ENCODE results near the gene SMPD3. TPM values are rescaled to one million over a fixed set of nuclear protein-coding genes. Genes with fewer than 3 reads are reported as not detected.

The SMPD3 gene
- total RNA-seq, 1 donor from 2014 or later, result not detected

- peak; percentile 43 for DNase-seq (ENCODE audit: low spot score)
Observed at GRCh38 chr16:68473358-68474070, 25.2 kb upstream of the SMPD3 start.

GRCh38 chr16:68472581-68472980, 24.3 kb upstream of the SMPD3 start:
- DNase-seq (ENCODE audit: low spot score), result peak; percentile 68
- intact Hi-C loops (cut with DNase I), result no loop called here

More at GRCh38 chr16:68473358-68474070, 25.2 kb upstream of the SMPD3 start:
- intact Hi-C loops (cut with DNase I), result no loop called here

DNA sequence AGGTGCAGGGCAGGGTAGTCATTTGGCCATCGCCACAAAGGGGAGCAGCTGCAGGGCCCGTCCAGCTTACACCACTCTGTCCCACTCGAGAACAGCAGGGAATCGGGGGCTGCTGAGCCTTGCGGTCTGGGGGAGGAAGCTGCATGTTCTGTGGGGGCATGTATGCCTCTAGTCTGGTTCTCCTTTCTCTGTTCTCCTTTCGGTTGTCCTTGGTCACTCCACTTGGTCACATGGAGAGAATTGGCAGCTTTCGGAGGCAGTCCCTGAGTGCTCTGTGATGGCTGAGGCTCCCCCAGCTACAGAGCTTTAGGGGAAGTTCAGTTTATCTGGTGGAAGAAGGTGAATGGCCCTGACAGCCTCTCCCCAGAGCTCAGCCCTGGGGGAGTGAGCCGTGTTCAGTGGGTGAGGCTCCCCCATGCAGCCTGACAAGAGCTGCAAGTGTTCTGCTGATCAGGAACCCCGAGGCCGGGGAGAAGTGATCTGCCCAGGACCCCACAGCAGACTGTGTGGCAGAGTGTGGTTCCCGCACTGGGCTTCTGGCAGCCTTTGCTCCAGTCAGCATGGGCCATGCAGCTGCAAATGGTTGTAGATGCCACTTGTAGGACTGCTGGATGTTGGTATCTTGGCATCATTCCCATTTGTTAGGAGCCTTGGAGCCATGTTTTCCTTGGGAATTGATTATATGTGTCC, 22.3 kb upstream of the SMPD3 start:
- intact Hi-C loops (cut with DNase I), result no loop called here
- DNase-seq (ENCODE audit: low spot score), result peak; percentile 78

- intact Hi-C loops (cut with DNase I), result no loop called here
- DNase-seq (ENCODE audit: low spot score), result no peak
Observed at GRCh38 chr16:68469796-68470460, 21.6 kb upstream of the SMPD3 start.

- intact Hi-C loops (cut with DNase I), result no loop called here
- DNase-seq (ENCODE audit: low spot score), result no peak
Observed at GRCh38 chr16:68468842-68469241, 20.5 kb upstream of the SMPD3 start.

GRCh38 chr16:68466174-68466573, 17.9 kb upstream of the SMPD3 start:
- intact Hi-C loops (cut with DNase I), result no loop called here

GRCh38 chr16:68463904-68464303, 15.6 kb upstream of the SMPD3 start:
- no peak for DNase-seq (ENCODE audit: low spot score)
- intact Hi-C loops (cut with DNase I), result no loop called here

More at GRCh38 chr16:68466174-68466573, 17.9 kb upstream of the SMPD3 start:
- DNase-seq (ENCODE audit: low spot score), result no peak

- intact Hi-C loops (cut with DNase I), result no loop called here
- DNase-seq (ENCODE audit: low spot score), result no peak
Observed at GRCh38 chr16:68460067-68460466, 11.8 kb upstream of the SMPD3 start.

DNA sequence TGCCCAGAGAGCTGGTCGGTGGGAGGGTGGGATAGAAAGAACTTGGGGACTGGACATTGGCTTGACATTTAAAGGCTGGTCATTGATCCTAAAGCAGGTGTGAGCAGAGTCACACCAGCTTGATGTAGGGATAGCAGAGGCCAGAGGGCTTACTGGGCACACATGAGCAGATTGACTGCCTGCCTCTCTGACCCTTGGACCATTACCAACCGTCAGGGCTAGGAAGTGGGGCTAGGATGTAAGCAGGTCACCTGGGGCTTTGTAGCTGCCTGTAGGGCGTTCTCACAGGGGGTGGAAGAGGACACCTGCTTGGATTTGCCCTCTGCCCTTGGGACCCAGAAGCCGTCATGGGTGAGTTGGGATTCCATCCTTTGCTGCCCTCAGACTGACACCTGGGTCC, 11.1 kb upstream of the SMPD3 start:
- DNase-seq (ENCODE audit: low spot score), result no peak
- intact Hi-C loops (cut with DNase I), result no loop called here

GRCh38 chr16:68458551-68458950, 10.2 kb upstream of the SMPD3 start:
- no peak for DNase-seq (ENCODE audit: low spot score)
- intact Hi-C loops (cut with DNase I), result no loop called here

- DNase-seq (ENCODE audit: low spot score), result no peak
- intact Hi-C loops (cut with DNase I), result no loop called here
Observed at GRCh38 chr16:68458101-68458500, 9.8 kb upstream of the SMPD3 start.

DNA sequence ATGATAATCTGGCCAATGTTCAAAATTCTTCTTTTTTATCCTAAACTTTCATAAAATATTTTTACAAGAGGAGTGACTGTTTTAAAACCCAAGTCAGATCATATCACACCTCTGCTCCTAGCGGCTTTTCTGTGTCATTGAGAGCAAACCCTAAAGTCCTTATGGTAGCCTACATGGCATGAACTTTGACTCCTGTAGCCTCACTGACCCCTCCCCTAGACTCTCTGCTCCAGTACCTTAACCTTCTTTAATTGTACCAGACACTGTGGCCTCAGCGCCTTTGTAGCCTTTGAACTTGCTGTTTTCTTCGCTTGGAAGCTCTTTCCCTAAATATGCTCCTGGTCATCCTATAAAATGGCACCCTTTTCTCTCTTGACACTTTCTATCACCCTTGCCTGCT, 7.3 kb upstream of the SMPD3 start:
- DNase-seq (ENCODE audit: low spot score), result no peak
- intact Hi-C loops (cut with DNase I), result no loop called here

GRCh38 chr16:68454920-68455435, 6.7 kb upstream of the SMPD3 start:
- no peak for DNase-seq (ENCODE audit: low spot score)
- intact Hi-C loops (cut with DNase I), result no loop called here

- intact Hi-C loops (cut with DNase I), result no loop called here
Observed at GRCh38 chr16:68453816-68454215, 5.5 kb upstream of the SMPD3 start.

GRCh38 chr16:68452176-68452575, 3.9 kb upstream of the SMPD3 start:
- no peak for DNase-seq (ENCODE audit: low spot score)
- intact Hi-C loops (cut with DNase I), result no loop called here

More at GRCh38 chr16:68453816-68454215, 5.5 kb upstream of the SMPD3 start:
- peak; percentile 57 for DNase-seq (ENCODE audit: low spot score)

DNA sequence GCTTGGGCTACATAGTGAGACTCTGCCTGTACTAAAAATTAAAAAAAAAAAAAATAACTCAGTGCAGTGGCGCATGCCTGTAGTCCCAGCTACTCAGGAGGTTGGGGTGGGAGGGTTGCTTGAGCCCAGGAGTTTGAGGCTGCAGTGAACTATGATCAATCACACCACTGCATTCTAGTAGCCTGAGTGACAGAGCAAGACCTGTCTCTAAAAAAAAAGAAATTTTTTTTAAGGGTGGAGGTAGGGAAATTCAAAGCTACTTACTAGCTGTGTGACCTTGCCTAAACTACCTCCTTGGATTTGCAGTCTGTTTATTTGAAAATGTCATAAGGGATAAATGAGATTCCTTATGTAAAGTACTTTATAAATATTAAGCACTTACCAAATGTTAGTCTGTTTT, 3.4 kb upstream of the SMPD3 start:
- no peak for DNase-seq (ENCODE audit: low spot score)
- intact Hi-C loops (cut with DNase I), result no loop called here

DNA sequence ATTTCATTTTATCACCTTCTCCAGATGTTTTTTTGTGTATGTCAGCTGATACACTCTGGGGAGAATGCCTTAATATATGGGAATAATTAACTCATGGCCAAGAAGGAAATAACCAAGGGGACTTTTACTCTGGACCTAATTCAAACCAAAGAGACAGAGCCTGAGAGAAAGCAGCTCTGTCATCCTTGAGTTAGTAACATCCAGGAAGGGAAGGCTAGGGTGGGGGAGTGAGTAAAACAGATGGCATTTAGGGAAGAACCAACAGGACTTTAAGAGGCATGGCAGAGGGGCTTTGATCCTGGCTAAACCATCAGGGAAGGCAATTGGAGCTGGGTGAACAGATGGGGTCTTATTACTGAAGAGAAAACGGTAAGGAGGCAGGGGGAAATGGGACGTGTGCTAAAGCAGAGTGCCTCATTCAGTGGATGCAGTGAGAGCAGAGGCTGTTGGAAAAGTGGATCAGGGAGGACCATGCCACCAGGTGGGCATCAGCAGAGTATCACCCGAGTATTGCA, 2.5 kb upstream of the SMPD3 start:
- peak; percentile 24 for DNase-seq (ENCODE audit: low spot score)
- intact Hi-C loops (cut with DNase I), result no loop called here

DNA sequence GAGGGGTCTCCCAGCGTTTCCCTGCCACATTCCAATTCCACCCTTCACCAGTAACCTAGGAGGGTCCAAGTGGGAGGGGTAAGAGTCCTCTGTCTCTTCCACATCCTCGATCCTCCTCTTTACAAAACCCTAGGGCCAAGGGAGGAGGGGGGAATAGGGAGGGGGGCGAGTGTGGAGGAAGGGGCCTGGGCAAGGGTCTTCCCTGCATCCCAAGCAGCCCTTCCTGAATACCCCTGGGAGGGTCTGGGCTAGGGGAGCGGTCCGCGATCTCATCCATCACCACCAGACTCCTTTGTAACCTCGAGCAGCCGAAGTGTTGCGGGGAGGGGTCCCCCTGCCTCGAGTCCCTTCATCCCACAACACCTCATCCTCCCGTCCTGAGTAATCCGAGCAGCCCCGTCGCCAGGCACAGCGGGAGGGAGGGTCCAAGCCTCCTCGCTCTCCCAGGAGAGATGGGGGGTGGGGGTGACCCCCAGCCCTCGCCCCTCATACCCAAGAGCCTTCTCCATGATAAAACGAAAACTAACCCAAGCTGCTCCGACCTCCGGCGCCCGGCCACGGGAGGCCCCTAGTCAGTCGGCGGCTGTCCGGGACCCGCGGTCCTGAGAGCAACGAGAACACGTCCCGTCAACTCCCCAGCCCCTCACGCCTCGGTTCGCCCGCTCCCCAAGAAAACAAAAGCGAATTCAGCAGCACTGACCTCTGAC, 502 bp downstream of the SMPD3 start:
- intact Hi-C loops (cut with DNase I), result no loop called here
- DNase-seq (ENCODE audit: low spot score), result peak; percentile 74

All from cardiac septum (tissue), 1 donor.